Caki2 (cell line): ENCODE results near the gene INPP5D. TPM values are rescaled to one million over a fixed set of nuclear protein-coding genes. Genes with fewer than 3 reads are reported as not detected.

Source experiments
- DNase-seq: peaks from one replicate; pipeline ENCODE4 v3.0.0-alpha.2; 2015; ENCODE audit warnings: low read depth
- in situ Hi-C: cut with HindIII; loops from 2 replicates; pipeline ENCODE4 v1.10.0; 2016; ENCODE audit warnings: low sequenced_read_pairs, low pct_unique_long_range_greater_than_20kb, mixed read lengths
- total RNA-seq: library from RNA; depleted of rRNA; stranded (reverse); fragments of >200 nt; shearing (Covaris generic); gene quantifications from 2 replicates; pipeline ENCODE4 v1.2.3, GENCODE V29; 2014; ENCODE audit warnings: low replicate concordance

The INPP5D gene
- total RNA-seq, 1 experiment from 2014 or later = not detected

DNA sequence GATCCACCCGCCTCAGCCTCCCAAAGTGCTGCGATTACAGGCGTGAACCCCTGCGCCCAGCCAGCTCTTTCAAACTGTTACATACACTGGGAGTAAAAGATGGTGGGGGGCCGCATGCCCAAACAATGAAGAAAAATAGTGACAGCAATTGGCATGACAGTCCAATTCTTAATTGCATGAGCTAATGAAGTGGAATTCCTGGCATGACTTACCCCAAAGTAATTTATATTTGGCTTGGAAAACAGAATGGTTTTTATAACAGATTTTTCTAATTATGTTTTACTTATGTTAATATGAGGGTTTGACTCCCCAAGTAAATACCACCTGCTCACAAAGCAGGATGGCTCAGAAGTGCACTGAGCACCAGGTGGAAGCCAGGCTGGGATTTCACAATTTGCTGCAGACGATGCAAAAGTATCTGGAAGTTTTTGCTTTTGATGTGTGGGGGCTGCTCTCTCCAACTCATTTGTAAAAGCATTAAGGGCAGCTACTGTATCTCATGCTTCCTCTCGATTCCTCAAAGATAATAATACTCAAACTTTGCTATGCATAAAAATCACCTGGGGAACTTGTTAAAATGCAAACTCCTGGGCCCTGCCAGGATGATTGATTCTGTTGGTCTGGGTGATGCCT lies 167.3 kb downstream of the INPP5D start:
- in situ Hi-C loops = no loop called here
- DNase-seq = no peak

GRCh38 chr2:233228376-233228775 lies 168.2 kb downstream of the INPP5D start:
- in situ Hi-C loops = no loop called here
- no peak for DNase-seq

DNA sequence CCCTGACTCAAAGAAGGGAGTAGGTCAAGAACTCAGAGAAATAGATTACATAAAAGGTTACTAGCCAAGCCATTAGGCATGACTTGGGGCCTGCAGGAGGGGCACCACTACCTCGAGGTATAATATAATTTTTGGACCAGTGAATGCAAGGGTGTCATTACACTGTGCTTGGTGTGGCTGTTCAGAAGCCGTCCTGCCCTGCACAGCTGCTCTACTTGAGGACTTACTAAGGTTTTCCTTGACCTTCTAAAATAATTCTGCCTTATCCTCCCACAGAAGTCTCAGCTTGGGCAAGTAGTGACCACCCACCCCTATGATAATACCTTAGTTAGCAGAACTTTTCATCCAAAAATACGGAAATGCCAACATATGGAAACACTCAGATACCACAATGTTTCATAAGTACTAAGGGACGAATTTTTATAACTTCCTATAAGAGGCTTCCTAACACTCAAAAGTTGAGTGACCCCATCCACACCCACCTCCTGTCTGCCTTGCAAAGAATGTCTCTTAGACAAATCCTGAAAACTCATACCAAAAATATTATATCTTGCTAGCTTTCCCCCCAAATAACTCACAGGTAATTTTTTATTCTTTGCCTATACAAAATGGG lies 173.6 kb downstream of the INPP5D start:
- no peak for DNase-seq
- in situ Hi-C loops = no loop called here

GRCh38 chr2:233234264-233234663 lies 174.1 kb downstream of the INPP5D start:
- no peak for DNase-seq
- in situ Hi-C loops = no loop called here

DNA sequence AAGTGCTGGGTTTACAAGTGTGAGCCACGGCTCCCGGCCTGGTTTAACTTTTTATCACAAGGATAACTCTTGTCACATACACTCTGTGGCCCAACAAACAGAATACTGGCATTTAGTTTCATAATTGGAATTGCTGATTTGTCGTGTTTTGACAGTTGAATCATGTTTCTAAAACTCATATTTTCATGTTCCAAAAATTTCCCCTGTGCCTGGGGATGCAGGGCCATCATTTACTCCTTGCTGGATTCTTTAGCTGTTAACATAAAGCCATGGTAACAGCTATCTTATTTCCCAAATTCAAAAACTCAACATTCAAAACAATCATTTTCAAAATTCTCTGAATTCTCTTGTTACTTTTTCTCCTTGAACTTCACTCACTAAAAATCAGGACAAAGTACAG lies 174.9 kb downstream of the INPP5D start:
- no peak for DNase-seq
- in situ Hi-C loops = no loop called here

DNA sequence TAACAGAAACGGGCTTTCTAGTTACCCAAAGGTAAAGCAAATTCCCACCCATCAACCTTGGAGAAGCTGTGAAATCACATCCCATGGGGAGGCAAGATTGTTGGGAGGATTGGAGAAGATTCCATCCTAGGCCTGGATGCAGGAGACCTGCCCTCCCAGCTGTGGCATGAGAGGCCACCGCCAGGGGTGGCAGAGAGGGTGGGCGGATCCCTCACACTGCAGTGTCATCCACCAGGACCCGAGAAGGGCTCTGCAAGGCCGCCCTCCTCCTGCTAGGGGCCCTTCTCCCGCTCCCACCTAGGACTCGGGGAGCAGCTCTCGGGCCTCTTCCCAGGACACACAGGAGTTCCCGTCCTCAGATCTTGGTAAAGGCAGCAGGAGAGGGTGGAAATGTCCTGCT lies 175.8 kb downstream of the INPP5D start:
- in situ Hi-C loops = no loop called here
- no peak for DNase-seq

GRCh38 chr2:233236820-233237589 lies 176.9 kb downstream of the INPP5D start:
- in situ Hi-C loops = no loop called here
- DNase-seq = no peak

GRCh38 chr2:233240897-233241296 lies 180.8 kb downstream of the INPP5D start:
- in situ Hi-C loops = no loop called here
- DNase-seq = no peak

DNA sequence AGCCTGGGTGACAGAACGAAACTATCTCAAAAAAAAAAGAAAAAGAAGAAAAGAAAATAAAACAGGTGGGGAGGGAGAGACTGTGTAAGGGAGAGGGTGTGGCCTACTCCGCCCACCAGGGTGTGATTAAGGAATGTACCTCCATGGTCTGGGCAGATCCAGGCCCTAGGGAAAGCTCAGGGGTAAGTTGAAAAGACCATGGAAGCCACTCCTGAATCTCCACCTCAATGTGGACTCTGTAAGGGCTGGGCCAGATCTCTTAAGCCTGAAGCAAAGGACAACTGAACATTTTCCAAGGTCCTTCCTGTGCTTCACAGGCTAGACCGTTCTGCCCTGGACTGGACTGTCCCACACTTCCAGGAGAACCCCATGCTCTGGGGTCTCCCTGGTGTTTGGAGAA lies 181.7 kb downstream of the INPP5D start:
- in situ Hi-C loops = no loop called here

GRCh38 chr2:233242231-233242927 lies 182.2 kb downstream of the INPP5D start:
- in situ Hi-C loops = no loop called here
- no peak for DNase-seq

More for the DNA sequence above, 181.7 kb downstream of the INPP5D start:
- no peak for DNase-seq

GRCh38 chr2:233243348-233243747 lies 183.2 kb downstream of the INPP5D start:
- in situ Hi-C loops = no loop called here

GRCh38 chr2:233244818-233245217 lies 184.7 kb downstream of the INPP5D start:
- in situ Hi-C loops = no loop called here
- no peak for DNase-seq

More at GRCh38 chr2:233243348-233243747, 183.2 kb downstream of the INPP5D start:
- no peak for DNase-seq

GRCh38 chr2:233245406-233245805 lies 185.3 kb downstream of the INPP5D start:
- in situ Hi-C loops = no loop called here
- no peak for DNase-seq

DNA sequence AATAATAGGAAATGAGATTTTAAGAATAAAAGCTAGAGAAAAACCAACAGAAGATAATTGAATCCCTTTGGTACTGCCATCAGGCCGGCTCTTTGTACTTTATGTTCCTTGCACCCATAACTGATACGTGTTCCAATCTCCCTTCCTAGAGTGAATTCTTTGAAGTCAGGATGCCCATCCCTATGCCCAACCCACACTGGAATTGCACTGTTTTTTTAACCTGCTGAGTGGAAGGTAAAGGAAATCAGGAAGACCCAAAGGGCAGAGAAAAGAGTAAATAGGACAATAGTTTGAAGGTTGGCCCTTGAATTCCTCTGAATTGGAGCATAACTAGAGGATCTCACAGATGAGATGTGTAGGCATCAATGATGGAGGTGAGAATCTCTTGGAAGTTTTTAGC lies 187.0 kb downstream of the INPP5D start:
- DNase-seq = no peak
- in situ Hi-C loops = no loop called here

DNA sequence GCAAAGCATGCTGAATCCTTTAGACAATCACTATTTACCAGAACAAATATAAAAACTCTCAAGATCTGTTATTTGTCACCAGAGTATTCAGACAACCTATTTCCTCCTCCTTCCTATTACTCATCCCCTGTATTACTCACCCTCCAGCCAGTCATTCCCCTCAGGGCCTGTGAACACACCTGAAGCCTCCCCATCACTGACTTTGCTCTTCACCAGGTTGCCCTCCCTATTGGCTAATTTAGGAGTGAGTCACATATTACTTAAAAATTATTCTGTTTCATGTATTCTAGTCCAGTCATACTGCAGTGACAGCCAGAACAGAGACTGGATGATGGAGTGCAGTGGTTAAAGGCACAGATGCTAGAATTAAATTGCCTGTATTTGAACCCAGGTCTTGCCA lies 187.6 kb downstream of the INPP5D start:
- DNase-seq = peak; percentile 82
- in situ Hi-C loops = no loop called here

GRCh38 chr2:233248999-233249398 lies 188.9 kb downstream of the INPP5D start:
- no peak for DNase-seq
- in situ Hi-C loops = no loop called here

DNA sequence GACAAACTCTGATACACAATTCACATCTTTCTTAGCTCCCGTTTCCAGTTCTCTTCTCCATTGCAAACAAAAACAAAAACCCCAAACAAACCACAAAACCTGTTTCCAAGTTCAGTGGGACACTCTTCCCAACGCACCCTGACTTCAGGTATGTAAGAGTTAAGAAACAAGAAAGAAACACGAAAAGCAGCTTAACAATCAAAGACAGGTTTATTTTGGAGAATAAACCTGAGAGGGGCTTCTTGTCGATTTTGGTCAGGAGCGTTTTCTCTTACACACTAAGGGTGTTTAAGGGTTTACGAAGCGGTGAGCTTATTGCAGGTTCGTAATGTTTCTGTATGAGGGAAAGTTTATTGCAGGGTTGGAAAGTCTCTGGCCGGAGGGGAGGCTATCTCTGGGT lies 190.4 kb downstream of the INPP5D start:
- DNase-seq = no peak
- in situ Hi-C loops = no loop called here

GRCh38 chr2:233250985-233251305 lies 190.8 kb downstream of the INPP5D start:
- in situ Hi-C loops = no loop called here
- no peak for DNase-seq
